ENCODE measurements around the gene SERGEF. TPM values are rescaled to one million over a fixed set of nuclear protein-coding genes. Genes with fewer than 3 reads are reported as not detected.

SERGEF gene
- polyA plus RNA-seq, 3 donors: 14.3 to 33.7 (median 33.3) TPM

DNA sequence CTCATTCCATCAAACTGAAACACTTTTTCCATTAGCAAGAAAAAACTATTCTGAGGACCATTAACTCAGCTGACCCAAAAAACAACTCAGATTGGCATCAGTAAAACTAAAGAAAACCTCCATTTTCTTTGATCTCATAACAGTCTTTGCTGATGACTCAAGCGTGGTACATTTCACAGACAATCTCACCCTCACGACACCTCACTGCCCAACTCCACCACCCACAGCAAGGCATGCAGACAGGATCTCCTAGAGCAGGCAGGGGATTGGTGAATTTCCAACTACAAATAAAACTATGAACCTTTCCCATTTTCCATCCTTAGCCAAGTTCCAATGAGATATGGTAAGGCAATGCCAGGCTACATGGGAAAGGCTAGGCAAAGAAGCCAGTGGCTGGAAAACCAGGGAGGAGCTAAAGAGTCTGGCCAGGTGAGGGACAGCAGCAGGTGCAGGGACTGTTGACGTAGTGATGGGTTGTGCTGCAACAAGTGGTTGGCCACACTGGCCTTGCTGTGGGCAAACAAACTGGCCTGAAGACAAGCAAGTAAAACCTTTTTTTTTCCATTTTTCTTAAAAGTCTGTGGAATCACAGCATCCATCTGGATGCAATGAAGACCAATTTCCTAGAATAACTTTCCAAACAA is 97.2 kb downstream of the SERGEF start:
- 85% methylated on average over 2 of the region's 3 CpGs for WGBS (ENCODE audit: insufficient coverage)
- Histone ChIP-seq H2AFZ (ENCODE audit: insufficient read depth, low read depth, low read length, poor library complexity, severe bottlenecking) (no peak overlapping the region), H3K4me1 (ENCODE audit: control insufficient read depth in 1 of 2, insufficient read depth in 2 of 2, low read length in 2 of 2) (peaks cover 0 to 1% of the 10 kb centered on the region in 2 donors), H4K20me1 (ENCODE audit: insufficient read depth, low read length) (no peaks in the 10 kb centered on the region), H3K36me3 (replicated peaks in 1 of 2; ENCODE audit: control insufficient read depth in 1 of 2, insufficient read depth in 2 of 2, low read length in 2 of 2) (peaks cover 0 to 13% of the 10 kb centered on the region in 2 donors), H3K9ac (ENCODE audit: insufficient read depth, low read length, poor library complexity, severe bottlenecking) (no peak overlapping the region), H3K9me3 (replicated peaks in 1 of 2; ENCODE audit: control insufficient read depth in 1 of 2, insufficient read depth in 1 of 2, low read length in 2 of 2) (no peaks in the 10 kb centered on the region), H3K79me2 (ENCODE audit: insufficient read depth, low read length) (no peaks in the 10 kb centered on the region), H3K4me3 (replicated peaks in 1 of 3; ENCODE audit: low read depth in 2 of 3, low read length in 3 of 3) (no peak overlapping the region), H3K27ac (ENCODE audit: low read depth in 1 of 2, low read length in 2 of 2) (no peak overlapping the region), H3K27me3 (ENCODE audit: control insufficient read depth in 2 of 2, insufficient read depth in 2 of 2, low read length in 2 of 2) (no peaks in the 10 kb centered on the region), H3K4me2 (replicated peaks; ENCODE audit: extremely low read depth, low read length, poor library complexity, severe bottlenecking) (no peak overlapping the region)
- H3K9me3 Mint-ChIP-seq: no peaks in the 10 kb centered on the region
- H3K36me3 Mint-ChIP-seq: peaks cover 8 to 30% of the 10 kb centered on the region in 2 donors
- peak overlapping the region in 1 of 7 donors; percentile 8 for H3K27ac Mint-ChIP-seq
- DNase-seq: no peak
- intact Hi-C loops (cut with micrococcal nuclease): no loop called here
- TF ChIP-seq, protein P1, sequence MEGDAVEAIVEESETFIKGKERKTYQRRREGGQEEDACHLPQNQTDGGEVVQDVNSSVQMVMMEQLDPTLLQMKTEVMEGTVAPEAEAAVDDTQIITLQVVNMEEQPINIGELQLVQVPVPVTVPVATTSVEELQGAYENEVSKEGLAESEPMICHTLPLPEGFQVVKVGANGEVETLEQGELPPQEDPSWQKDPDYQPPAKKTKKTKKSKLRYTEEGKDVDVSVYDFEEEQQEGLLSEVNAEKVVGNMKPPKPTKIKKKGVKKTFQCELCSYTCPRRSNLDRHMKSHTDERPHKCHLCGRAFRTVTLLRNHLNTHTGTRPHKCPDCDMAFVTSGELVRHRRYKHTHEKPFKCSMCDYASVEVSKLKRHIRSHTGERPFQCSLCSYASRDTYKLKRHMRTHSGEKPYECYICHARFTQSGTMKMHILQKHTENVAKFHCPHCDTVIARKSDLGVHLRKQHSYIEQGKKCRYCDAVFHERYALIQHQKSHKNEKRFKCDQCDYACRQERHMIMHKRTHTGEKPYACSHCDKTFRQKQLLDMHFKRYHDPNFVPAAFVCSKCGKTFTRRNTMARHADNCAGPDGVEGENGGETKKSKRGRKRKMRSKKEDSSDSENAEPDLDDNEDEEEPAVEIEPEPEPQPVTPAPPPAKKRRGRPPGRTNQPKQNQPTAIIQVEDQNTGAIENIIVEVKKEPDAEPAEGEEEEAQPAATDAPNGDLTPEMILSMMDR (IDR thresholded peaks at IDR 0.05): no peak
- H3K27me3 Mint-ChIP-seq (ENCODE audit: low read depth in 3 of 3): peaks cover 0 to 1% (median 0%) of the 10 kb centered on the region in 3 donors
- H3K4me3 Mint-ChIP-seq: no peak overlapping the region
- peaks cover 12% of the 10 kb centered on the region for H3K4me1 Mint-ChIP-seq

DNA sequence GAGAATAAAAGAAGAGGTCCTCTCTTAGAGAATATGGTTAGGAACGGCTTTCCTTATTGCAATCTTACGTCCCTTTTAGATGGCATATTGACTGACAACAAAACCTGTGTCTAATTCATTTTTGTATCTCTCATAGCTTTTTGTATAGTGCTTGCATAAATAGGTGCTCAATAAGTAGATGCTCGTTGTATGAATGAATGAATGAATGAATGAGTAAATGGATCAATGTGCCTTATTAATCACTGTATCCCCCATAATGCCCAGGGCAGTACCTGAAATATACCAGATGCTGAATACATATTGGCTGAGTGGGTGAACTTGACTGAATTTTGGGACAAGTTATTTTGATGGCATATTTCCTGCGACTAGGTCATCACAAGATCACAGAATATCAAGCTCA is 97.9 kb downstream of the SERGEF start:
- H3K4me3 ChIP-seq (replicated peaks in 1 of 3; ENCODE audit: low read depth in 2 of 3, low read length in 3 of 3): no peak overlapping the region
- intact Hi-C loops (cut with micrococcal nuclease): no loop called here
- no peaks in the 10 kb centered on the region for H3K9me3 Mint-ChIP-seq
- no peaks in the 10 kb centered on the region for H3K79me2 ChIP-seq (ENCODE audit: insufficient read depth, low read length)
- WGBS (ENCODE audit: insufficient coverage): no CpG with 5 or more reads among the region's 4 CpGs
- no peak overlapping the region for H3K27ac ChIP-seq (ENCODE audit: low read depth in 1 of 2, low read length in 2 of 2)
- no peak for DNase-seq
- H3K4me3 Mint-ChIP-seq: no peak overlapping the region
- H3K4me1 Mint-ChIP-seq: peaks cover 7% of the 10 kb centered on the region
- peaks cover 0 to 1% (median 1%) of the 10 kb centered on the region in 3 donors for H3K27me3 Mint-ChIP-seq (ENCODE audit: low read depth in 3 of 3)
- H3K4me1 ChIP-seq (ENCODE audit: control insufficient read depth in 1 of 2, insufficient read depth in 2 of 2, low read length in 2 of 2): no peaks in the 10 kb centered on the region
- peaks cover 0 to 13% of the 10 kb centered on the region in 2 donors for H3K36me3 ChIP-seq (replicated peaks in 1 of 2; ENCODE audit: control insufficient read depth in 1 of 2, insufficient read depth in 2 of 2, low read length in 2 of 2)
- H3K27me3 ChIP-seq (ENCODE audit: control insufficient read depth in 2 of 2, insufficient read depth in 2 of 2, low read length in 2 of 2): no peaks in the 10 kb centered on the region
- no peaks in the 10 kb centered on the region for H4K20me1 ChIP-seq (ENCODE audit: insufficient read depth, low read length)
- no peak overlapping the region for H2AFZ ChIP-seq (ENCODE audit: insufficient read depth, low read depth, low read length, poor library complexity, severe bottlenecking)
- no peaks in the 10 kb centered on the region for H3K9me3 ChIP-seq (replicated peaks in 1 of 2; ENCODE audit: control insufficient read depth in 1 of 2, insufficient read depth in 1 of 2, low read length in 2 of 2)
- no peak overlapping the region for H3K9ac ChIP-seq (ENCODE audit: insufficient read depth, low read length, poor library complexity, severe bottlenecking)
- TF ChIP-seq, protein P1 (IDR thresholded peaks at IDR 0.05): no peak
- H3K36me3 Mint-ChIP-seq: peaks cover 8 to 30% of the 10 kb centered on the region in 2 donors
- no peak overlapping the region for H3K4me2 ChIP-seq (replicated peaks; ENCODE audit: extremely low read depth, low read length, poor library complexity, severe bottlenecking)
- H3K27ac Mint-ChIP-seq: no peak overlapping the region

Data from CD14-positive monocyte (primary cell).